Measurements from ENCODE around the gene DCANP1.
A peak's percentile ranks its signal among the peaks of the same experiment; 100 is the strongest.

DNA sequence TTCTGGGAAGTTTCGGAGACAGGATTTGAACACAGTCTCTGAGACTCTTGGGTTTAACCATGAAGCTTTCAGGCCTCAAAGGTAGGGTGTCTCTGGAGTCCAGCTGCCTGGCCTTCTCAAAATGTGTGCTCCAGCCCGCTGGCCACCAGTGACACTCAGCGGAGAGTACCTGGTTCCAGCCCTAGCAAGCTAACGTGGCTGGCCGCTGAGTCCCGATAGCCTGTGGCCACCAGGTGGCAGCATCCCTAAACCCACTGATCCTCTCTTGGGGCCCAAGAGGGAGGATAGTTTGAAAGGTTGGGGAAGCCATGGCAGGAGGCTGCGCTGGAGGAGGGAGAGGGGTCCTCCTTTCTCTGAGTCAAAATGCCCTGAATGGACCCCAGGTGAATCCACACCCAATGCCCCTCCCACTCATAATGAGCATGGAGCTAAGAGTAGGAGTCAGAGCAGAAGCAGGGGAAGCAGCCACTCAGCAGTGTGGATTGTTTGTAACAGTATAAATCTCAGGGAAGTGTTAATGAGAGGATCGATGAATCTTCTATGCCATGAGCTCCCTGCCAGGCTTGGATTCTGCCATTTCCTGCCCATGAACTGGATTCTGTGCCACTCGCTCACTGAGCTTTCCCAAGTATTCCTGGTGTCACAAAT, 10.4 kb upstream of the DCANP1 start:
- no peak for TF ChIP-seq POLR2A (IDR thresholded peaks at IDR 0.05; ENCODE audit: low read depth)
- TF ChIP-seq, protein P1, sequence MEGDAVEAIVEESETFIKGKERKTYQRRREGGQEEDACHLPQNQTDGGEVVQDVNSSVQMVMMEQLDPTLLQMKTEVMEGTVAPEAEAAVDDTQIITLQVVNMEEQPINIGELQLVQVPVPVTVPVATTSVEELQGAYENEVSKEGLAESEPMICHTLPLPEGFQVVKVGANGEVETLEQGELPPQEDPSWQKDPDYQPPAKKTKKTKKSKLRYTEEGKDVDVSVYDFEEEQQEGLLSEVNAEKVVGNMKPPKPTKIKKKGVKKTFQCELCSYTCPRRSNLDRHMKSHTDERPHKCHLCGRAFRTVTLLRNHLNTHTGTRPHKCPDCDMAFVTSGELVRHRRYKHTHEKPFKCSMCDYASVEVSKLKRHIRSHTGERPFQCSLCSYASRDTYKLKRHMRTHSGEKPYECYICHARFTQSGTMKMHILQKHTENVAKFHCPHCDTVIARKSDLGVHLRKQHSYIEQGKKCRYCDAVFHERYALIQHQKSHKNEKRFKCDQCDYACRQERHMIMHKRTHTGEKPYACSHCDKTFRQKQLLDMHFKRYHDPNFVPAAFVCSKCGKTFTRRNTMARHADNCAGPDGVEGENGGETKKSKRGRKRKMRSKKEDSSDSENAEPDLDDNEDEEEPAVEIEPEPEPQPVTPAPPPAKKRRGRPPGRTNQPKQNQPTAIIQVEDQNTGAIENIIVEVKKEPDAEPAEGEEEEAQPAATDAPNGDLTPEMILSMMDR (IDR thresholded peaks at IDR 0.05), result peak; percentile 48 to 81 (median 55)
- no peak for TF ChIP-seq POLR2AphosphoS5 (IDR thresholded peaks at IDR 0.05)
- TF ChIP-seq EP300 (IDR thresholded peaks at IDR 0.05), result no peak

Measured in esophagus muscularis mucosa (tissue), 4 donors.